Activated B cell treated with CpG ODN at 0.5 μM for 24 hours (primary cell): ENCODE data around the gene PHETA1. TPM values are rescaled to one million over a fixed set of nuclear protein-coding genes. Genes with fewer than 3 reads are reported as not detected.
"Not testable (repeated sequence)": the region's sequence is repeated elsewhere in the genome, so short reads cannot be mapped to it uniquely, and the experiment has no call there.

Experiments used
- ATAC-seq: fragments of 200-7000 bp; cut with Tn5 transposase; one replicate; pipeline ENCODE4 v1.10.0; 2021; ENCODE audit warnings: low read depth, mild to moderate bottlenecking, moderate library complexity
- CTCF ChIA-PET: fragments of 350-600 bp; sonication (Branson Sonifier 250); formaldehyde crosslinking; loops from one replicate; lab custom pipeline; 2021; ENCODE audit warnings: antibody characterized with exemption; lab: Charles Lee
- POLR2A ChIA-PET: fragments of 350-600 bp; sonication (Branson Sonifier 250); formaldehyde crosslinking; loops from one replicate; lab custom pipeline; 2021; ENCODE audit warnings: antibody characterized with exemption; lab: Charles Lee
- DNase-seq: peaks from one replicate; pipeline ENCODE4 v3.0.0; 2022
- H3K27ac Mint-ChIP-seq: one replicate; pipeline ENCODE4 v1.8.0; 2020; ENCODE audit warnings: mixed read lengths
- H3K27me3 Mint-ChIP-seq: one replicate; pipeline ENCODE4 v1.8.0; 2021; ENCODE audit warnings: mixed read lengths
- H3K36me3 Mint-ChIP-seq: one replicate; pipeline ENCODE4 v1.8.0; 2021; ENCODE audit warnings: low read depth, mixed read lengths
- H3K4me1 Mint-ChIP-seq: one replicate; pipeline ENCODE4 v1.8.0; 2021; ENCODE audit warnings: mixed read lengths
- H3K4me3 Mint-ChIP-seq: one replicate; pipeline ENCODE4 v1.8.0; 2020; ENCODE audit warnings: mild to moderate bottlenecking, mixed read lengths
- H3K9me3 Mint-ChIP-seq: one replicate; pipeline ENCODE4 v1.8.0; 2020; ENCODE audit warnings: mixed read lengths
- intact Hi-C: fragments of 100-400 bp; cut with micrococcal nuclease; formaldehyde crosslinking; loops from one replicate; pipeline ENCODE4 v1.15.1; 2024
- total RNA-seq: library from RNA; stranded (reverse); gene quantifications from 2 replicates; pipeline ENCODE4 v1.2.3, GENCODE V29; 2022
- TF ChIP-seq, protein P1 (sequence below): fragments of 200-600 bp; IDR thresholded peaks from one replicate; pipeline ENCODE4 v1.8.0; 2022; ENCODE audit warnings: antibody characterized with exemption, mild to moderate bottlenecking

PHETA1 gene
- total RNA-seq, 1 donor from 2014 or later: 2.0 TPM

DNA sequence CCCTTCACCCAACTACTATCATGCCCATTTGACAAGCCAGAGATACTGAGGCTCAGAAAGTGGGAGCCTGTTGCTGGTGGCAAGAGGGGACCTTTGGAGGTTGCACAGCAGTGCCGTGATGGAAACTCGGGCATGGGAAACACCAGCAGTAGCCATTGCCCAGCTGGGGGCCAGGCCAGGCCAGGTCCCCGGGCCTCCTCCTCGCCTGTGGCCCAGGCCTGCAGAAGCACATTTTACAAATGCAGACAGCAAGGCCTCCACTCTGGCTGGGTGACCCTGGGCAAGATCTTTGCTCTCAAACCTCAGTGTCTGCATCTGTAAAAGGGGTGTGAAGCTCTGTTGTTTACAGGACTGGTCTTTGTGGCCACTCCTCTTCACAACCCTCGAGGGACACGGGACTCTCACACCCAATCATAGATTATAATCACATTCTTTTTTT, 32.3 kb upstream of the PHETA1 start:
- peaks cover 59% of the 10 kb centered on the region for H3K4me1 Mint-ChIP-seq
- intact Hi-C loops: loop anchor here (10.0 kb wide), 1 partner anchor 1406 kb away; the partner anchor contains the start of genes ANKRD13A and GIT2
- TF ChIP-seq, protein P1, sequence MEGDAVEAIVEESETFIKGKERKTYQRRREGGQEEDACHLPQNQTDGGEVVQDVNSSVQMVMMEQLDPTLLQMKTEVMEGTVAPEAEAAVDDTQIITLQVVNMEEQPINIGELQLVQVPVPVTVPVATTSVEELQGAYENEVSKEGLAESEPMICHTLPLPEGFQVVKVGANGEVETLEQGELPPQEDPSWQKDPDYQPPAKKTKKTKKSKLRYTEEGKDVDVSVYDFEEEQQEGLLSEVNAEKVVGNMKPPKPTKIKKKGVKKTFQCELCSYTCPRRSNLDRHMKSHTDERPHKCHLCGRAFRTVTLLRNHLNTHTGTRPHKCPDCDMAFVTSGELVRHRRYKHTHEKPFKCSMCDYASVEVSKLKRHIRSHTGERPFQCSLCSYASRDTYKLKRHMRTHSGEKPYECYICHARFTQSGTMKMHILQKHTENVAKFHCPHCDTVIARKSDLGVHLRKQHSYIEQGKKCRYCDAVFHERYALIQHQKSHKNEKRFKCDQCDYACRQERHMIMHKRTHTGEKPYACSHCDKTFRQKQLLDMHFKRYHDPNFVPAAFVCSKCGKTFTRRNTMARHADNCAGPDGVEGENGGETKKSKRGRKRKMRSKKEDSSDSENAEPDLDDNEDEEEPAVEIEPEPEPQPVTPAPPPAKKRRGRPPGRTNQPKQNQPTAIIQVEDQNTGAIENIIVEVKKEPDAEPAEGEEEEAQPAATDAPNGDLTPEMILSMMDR: no peak
- no peaks in the 10 kb centered on the region for H3K9me3 Mint-ChIP-seq
- no peaks in the 10 kb centered on the region for H3K36me3 Mint-ChIP-seq
- DNase-seq (no peak), ATAC-seq (no peak)
- H3K4me3 Mint-ChIP-seq: no peak overlapping the region
- ChIA-PET CTCF (interaction anchor here (14.5 kb wide), 1 partner anchor 53 kb away, joined by 522 read pairs; no protein-coding TSS in a partner anchor), POLR2A (interaction anchor here (0.8 to 5.4 kb wide), 2 partner anchors 44 to 51 kb away, joined by 4 to 22 read pairs; no protein-coding TSS in a partner anchor)
- H3K27ac Mint-ChIP-seq: no peak overlapping the region
- H3K27me3 Mint-ChIP-seq: no peaks in the 10 kb centered on the region

DNA sequence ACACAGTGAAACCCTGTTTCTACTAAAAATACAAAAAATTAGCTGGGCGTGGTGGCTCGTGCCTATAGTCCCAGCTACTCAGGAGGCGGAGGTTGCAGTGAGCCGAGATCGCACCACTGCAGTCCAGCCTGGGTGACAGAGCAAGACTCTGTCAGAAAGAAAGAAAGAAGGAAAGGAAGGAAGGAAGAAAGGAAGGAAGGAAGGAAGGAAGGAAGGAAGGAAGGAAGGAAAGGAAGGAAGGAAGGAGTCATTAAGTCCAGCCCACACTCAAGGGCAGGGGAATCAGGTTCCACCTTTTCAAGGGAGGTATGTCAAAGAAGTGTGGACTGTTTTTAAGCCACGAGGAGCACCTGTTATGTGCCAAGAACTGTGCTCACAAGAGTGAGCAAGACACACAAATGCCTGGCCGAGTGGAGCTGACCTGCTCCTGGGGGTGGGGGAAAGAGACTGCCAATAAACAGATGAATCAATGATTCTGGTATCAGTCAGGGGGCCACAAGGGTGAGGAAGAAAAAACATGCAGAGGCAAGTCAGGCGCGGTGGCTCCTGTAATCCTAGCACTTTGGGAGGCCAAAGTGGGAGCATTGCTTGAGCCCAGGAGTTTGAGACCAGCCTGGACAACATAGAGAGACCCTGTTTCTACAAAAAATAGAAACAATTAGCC, 31.0 kb upstream of the PHETA1 start:
- H3K4me1 Mint-ChIP-seq: peaks cover 58% of the 10 kb centered on the region
- not testable (repeated sequence) for ATAC-seq, H3K9me3 Mint-ChIP-seq, H3K4me3 Mint-ChIP-seq, DNase-seq, H3K27me3 Mint-ChIP-seq, H3K36me3 Mint-ChIP-seq
- H3K27ac Mint-ChIP-seq: peak overlapping the region; percentile 85
- ChIA-PET CTCF (interaction anchor here (1.4 to 14.5 kb wide), 2 partner anchors 44 to 54 kb away, joined by 5 to 522 read pairs; no protein-coding TSS in a partner anchor), POLR2A (interaction anchor here (0.6 to 5.4 kb wide), 4 partner anchors 35 to 622 kb away, joined by 3 to 43 read pairs (median 15); no protein-coding TSS in a partner anchor)
- intact Hi-C loops: loop anchor here (10.0 kb wide), 1 partner anchor 1405 kb away; the partner anchor contains the start of genes ANKRD13A and GIT2

DNA sequence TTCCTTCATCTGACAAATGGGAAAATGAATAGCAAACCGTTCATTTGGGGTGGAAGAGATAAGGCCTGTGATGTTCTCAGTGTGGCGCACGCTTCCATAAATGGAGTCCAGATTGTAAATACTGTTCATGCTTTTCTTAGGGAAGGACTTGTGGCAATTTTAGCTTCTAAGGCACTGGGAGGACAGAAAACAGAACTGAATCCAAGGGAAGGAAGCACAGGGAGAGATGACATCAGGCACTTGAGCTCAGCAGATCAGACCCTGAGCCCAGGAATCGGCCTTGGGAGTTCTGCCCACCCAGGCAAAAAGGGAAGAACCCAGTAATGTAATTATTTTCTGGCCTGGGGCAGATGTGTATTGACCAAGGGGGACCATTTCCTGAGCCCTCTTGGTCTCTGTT, 29.6 kb upstream of the PHETA1 start:
- no peaks in the 10 kb centered on the region for H3K36me3 Mint-ChIP-seq
- no peaks in the 10 kb centered on the region for H3K9me3 Mint-ChIP-seq
- no peak for ATAC-seq
- no peak for DNase-seq
- ChIA-PET CTCF (interaction anchor here (1.5 to 14.5 kb wide), 6 partner anchors 14 to 130 kb away, joined by 4 to 522 read pairs (median 40); no protein-coding TSS in a partner anchor), POLR2A (interaction anchor here (0.9 to 5.4 kb wide), 4 partner anchors 14 to 53 kb away, joined by 3 to 43 read pairs (median 15); no protein-coding TSS in a partner anchor)
- TF ChIP-seq, protein P1: no peak
- peak overlapping the region; percentile 35 for H3K27ac Mint-ChIP-seq
- intact Hi-C loops: no loop called here
- H3K4me3 Mint-ChIP-seq: no peak overlapping the region
- H3K4me1 Mint-ChIP-seq: peaks cover 46% of the 10 kb centered on the region
- H3K27me3 Mint-ChIP-seq: no peaks in the 10 kb centered on the region

DNA sequence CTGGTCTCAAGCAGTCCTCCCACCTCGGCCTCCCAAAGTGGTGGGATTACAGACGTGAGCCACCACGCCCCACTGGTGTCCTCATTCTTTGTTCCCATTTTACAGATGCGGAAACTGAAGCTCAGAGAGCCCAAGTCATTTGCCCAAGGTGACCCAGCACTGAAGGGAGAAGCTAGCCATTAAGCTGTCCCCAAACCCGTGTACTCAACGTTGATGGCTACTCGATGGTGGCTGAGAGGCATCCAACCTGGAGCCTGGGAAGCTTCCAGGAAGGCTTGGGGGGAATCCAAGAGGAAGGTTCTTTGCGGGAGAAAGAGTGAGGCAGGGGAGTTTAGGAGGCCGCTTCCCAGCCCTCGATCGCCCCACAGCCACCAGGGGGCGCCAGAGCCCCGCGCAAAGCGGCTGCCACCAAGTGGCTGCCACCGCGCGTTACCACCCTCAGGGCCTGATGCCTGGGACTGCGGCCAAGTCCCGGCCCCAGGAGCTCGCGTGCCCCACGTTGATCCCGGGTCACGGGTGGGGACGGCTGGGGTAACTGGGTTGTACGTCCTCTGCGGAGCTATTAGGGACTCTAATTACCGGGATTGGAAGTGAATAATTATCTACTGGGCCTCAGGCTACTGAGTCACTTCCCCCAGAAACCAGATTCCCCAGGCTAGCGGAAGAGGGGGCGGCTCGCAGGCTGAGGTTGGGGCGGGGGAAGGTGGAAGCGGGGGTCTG, 28.0 kb upstream of the PHETA1 start:
- intact Hi-C loops: loop anchor here (1.0 kb wide), 5 partner anchors 48 to 276 kb away; no protein-coding TSS in a partner anchor
- peaks cover 37% of the 10 kb centered on the region for H3K4me1 Mint-ChIP-seq
- ChIA-PET CTCF (interaction anchor here (0.6 to 14.5 kb wide), 32 partner anchors 8 to 289 kb away, joined by 3 to 522 read pairs (median 6); partner anchors contain the start of genes ACAD10, BRAP and PHETA1), POLR2A (interaction anchor here (0.6 to 5.4 kb wide), 8 partner anchors 8 to 133 kb away, joined by 3 to 43 read pairs (median 4); partner anchors contain the start of gene SH2B3)
- peak overlapping the region; percentile 80 for H3K27ac Mint-ChIP-seq
- peak overlapping the region; percentile 83 for H3K4me3 Mint-ChIP-seq
- no peaks in the 10 kb centered on the region for H3K27me3 Mint-ChIP-seq
- TF ChIP-seq, protein P1: peak; percentile 89
- no peaks in the 10 kb centered on the region for H3K9me3 Mint-ChIP-seq
- DNase-seq: peak; percentile 92
- H3K36me3 Mint-ChIP-seq: no peaks in the 10 kb centered on the region
- ATAC-seq: peak; percentile 74

DNA sequence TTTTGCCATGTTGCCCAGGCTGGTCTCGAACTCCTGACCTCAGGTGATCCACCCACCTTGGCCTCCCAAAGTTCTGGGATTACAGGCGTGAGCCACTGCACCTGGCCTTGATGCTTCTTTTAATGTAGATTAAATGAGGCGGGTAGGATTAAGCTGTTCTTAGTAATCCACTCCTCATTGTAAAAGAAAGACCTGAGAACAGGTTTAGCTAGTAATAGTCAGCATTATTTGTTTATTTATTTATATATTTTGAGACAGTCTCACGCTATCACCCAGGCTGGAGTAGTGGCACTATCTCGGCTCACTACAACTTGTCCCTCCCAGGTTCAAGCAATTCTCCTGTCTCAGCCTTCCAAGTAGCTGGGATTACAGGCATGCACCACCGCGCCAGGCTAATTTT, 27.4 kb upstream of the PHETA1 start:
- DNase-seq, H3K36me3 Mint-ChIP-seq, H3K4me3 Mint-ChIP-seq, H3K9me3 Mint-ChIP-seq, intact Hi-C loops, H3K27me3 Mint-ChIP-seq, ATAC-seq, H3K27ac Mint-ChIP-seq: not testable (repeated sequence)
- CTCF ChIA-PET: interaction anchor here (0.6 to 14.5 kb wide), 26 partner anchors 8 to 290 kb away, joined by 3 to 522 read pairs (median 6); partner anchors contain the start of genes ACAD10, BRAP and PHETA1
- H3K4me1 Mint-ChIP-seq: peaks cover 37% of the 10 kb centered on the region
- POLR2A ChIA-PET: interaction anchor here (1.2 to 5.4 kb wide), 4 partner anchors 10 to 55 kb away, joined by 4 to 43 read pairs (median 14); partner anchors contain the start of gene SH2B3
